Kidney capillary endothelial cell (primary cell): ENCODE data around the gene ANKRD55.
"Not testable (repeated sequence)": the region's sequence is repeated elsewhere in the genome, so short reads cannot be mapped to it uniquely, and the experiment has no call there.

ENCODE experiments used
- DNase-seq: peaks from one replicate; pipeline ENCODE4 v3.0.0-alpha.2; 2018; ENCODE audit warnings: low spot score

ANKRD55 gene

DNA sequence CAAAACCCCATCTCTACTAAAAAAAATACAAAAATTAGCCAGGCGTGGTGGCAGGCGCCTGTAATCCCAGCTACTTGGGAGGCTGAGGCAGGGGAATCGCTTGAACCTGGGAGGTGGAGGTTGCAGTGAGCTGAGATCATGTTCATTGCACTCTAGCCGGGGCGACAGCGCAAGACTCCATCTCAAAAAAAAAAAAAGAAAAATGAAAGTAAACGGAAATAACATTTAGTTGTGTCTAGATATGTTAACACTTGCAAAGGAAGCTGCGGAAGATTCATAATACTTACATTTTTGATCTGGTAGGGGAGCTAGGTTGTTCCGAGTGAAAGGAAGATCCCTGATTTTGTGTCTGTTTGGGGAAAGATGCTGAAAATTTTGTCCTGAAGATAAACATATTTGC is 130.9 kb downstream of the ANKRD55 start:
- DNase-seq = not testable (repeated sequence)

DNA sequence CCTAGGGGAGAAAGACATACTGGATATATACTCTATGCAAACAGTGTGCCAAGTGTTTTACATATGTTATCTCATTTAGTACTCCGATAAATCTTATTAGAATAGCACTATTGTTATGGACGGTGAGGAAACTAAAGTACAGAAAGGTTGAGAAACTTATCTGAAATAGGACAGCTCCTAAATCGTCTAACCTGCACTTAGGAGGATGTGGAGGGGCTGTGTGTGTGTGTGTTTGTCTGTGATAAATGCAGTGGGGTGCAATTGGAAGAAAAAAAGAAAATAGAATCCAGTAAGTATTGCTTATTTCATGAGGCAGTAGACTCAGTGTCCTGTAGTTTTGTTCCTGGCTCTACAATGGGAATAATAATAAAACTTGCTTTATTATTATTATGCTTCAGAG is 131.9 kb downstream of the ANKRD55 start:
- DNase-seq = no peak

DNA sequence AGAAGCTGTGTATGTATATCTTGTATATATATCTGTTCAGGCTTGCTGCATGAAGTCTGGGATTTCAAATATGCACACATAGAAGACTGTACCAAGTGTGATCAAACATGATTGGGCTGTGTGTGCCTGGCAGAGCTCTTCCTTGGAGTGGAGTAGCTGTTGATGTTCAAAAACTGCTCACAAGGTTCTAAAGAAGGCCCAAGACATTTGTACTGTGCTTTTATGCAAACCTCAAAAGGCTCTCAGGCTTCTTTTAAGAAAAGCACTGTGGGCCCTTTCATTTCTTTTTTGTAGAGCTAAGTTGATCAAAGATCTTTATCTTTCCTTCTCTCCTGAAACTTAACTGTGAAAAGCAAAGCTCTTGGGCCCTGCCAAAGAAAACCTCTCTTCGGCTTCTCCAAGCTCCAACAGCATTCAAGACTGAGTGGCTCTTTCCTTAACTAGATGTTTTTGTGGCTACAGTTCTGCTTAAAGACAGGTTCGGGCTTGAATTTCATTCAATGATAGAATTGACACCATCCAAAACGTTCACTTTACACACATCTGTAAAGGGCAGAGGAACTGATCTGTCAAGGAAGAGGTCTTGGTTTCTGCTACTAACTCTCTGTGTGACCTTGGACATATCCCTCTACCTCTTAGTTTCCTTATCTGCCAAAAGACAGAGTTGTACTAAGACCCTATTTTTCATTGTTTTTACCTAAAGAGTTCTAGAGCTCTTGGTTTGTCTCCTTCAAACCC is 132.5 kb downstream of the ANKRD55 start:
- no peak for DNase-seq

DNA sequence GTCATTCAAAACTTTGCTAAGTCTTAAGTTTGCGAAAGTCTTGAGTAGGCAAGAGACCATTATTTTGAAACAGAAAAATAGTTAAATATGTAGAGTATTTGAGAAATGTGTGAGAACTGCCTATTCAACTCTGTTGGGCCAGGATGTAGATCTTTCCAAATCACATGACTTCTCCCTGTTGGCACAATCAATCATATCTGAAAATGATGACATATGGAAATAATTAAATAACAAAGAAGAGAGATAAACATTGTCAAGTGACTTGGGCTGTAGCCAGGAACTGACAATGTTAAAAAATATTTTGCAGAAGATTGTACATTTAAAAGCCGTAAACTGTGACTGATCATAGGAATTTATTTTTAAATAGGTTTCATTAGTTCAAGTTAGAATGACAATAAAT is 133.8 kb downstream of the ANKRD55 start:
- no peak for DNase-seq

DNA sequence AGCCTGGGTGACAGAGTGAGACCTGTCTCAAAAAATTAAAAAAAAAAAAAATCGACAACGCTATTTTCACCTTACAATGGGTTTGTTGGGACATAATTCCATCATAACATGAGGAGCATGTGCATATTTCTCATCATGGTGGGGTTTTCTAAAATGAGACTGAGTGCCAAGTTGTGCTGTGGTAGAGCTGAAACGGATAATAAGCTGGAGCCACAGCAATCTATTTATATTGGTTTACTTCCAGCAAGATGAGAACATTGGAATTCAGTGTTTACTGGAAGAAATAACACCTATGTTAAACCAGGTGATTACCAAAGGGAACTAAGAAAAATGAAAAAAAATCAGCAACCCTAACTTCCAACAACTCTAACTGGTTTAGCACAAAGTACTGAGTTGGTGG is 136.1 kb downstream of the ANKRD55 start:
- DNase-seq = no peak

DNA sequence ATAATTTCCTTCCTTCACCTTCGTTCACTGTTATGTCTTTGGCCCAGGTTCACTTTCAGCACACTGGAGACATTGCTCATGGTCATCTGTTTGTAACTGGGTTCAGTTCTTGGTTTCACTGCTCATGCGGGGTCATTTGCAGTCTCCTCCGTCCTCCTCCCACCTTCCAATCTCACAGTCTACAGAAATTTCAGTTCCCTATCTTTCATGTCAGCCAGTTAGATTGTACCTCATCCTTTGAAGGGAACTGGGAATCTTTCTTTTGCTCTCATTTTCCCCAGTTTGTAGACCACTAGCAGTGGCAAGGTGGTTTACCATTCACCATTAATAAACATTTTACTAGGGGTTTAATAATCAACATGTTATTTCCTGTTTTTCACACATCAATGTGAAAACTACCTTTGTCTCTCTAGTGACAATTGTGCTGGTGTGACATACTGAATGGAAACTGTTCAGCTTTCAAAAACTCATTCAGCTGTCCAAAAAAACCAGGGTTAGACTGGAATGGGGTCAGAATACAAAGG is 137.5 kb downstream of the ANKRD55 start:
- no peak for DNase-seq

DNA sequence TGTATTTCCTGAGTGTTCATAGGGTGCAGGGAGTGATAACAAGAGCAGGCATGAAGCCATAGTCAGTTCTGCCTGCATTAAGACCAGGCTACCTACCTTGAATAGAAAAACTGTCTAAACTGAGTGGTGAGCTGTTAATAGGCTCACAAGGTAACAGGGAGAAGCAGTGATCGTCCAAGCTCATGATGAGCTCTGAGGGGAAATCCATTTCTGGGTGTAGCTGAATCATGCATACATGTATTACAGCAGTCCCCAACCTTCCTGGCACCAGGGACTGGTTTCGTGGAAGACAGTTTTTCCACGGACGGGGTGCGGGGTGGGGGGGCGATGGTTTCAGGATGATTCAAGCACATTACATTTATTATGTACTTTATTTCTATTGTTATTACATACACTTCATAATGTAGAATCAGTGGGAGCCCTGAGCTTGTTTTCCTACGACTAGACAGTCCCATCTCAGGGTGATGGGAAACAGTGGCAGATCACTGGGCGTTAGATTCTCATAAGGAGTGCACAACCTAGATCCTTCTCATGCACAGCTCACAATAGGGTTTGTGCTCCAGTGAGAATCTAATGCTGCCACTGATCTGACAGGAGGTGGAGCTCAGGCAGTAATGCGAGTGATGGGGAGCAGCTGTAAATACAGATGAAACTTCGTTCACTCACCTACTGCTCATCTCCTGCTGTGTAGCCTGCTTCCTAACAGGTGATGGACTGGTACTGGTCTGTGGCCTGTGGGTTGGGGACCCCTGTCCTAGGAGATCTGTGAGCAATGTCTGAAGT is 138.4 kb downstream of the ANKRD55 start:
- DNase-seq = no peak

DNA sequence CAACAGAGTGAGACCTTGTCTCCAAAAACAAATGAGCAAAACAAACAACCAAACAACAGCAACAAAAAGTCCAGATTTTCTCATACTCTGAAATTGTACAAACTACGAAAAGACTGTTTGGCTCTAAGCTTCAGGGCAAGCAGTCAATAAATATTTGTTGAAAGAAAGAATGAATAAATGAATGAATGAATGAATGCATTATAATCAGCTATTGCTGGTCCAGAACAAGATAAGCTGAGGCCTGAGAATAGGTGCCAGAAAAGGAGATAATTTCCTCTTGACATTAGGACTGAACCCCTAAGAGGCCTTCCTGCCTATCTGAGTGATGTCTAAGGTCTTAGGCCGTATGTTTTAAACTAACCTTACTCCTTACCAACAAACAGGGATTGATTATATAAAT is 139.2 kb downstream of the ANKRD55 start:
- no peak for DNase-seq

DNA sequence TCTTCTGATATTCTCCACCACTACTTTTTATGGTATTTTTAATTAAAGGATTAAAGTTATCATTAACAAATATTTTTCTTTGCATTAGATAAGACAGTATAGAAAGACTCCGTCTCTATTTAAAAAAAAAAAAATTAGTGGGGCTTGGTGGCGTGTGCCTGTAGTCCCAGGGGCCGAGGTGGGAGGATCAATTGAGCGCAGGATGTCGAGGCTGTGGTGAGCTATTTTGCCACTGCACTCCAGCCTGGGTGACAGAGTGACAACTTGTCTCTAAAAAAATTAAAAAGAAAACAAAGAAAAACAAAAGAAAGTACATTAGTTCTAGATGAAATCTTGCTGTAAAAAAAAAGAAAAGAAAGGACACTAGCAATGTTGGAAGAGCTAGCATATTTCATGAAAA is 141.0 kb downstream of the ANKRD55 start:
- DNase-seq = no peak

DNA sequence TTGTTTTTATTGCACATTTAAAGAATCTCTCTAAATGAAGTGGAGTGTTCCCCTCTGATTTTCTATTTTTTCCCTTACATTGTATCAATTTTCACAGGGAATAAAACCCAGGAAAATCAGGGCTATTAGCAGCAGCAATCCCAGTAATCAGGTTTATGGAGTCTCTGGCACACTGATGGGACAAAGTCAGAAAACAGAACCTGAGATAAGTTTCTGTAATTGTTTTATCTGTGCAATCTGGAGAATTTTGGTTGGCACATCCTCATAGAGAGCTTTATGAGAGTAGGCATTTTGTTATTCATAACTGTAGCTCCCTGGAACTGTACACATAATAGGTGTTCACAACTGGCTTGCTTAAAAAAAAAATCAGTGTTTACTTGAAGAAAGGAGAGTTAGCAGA is 141.5 kb downstream of the ANKRD55 start:
- no peak for DNase-seq

DNA sequence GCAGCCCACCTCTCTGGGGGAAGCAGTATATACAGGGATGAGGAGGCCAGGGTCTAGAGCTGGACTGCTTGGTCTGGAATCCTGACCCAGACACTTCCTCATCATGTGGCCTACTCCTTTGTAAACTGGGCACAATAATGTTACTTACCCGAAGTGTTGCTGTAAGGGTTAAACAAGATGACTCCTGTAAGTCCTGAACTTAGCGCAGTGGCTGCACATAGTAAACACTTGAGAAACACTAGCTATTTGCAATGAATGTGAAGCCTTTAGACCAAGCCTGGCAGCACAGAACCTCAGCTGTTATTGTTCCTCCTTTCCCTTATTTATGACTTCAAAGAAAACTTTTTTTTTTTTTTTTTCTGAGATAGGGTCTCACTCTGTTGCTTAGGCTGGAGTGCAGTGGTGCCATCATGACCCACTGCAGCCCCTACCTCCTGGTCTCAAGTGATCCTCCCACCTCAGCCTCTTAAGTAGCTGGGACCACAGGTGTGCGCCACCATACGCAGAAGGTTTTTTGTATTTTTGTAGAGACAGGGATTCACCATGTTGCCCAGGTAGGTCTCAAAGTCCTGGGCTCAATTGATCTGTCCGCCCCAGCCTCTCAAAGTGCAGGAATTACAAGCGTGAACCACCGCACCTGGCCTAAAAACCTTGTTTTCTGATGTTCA is 142.2 kb downstream of the ANKRD55 start:
- DNase-seq = no peak

DNA sequence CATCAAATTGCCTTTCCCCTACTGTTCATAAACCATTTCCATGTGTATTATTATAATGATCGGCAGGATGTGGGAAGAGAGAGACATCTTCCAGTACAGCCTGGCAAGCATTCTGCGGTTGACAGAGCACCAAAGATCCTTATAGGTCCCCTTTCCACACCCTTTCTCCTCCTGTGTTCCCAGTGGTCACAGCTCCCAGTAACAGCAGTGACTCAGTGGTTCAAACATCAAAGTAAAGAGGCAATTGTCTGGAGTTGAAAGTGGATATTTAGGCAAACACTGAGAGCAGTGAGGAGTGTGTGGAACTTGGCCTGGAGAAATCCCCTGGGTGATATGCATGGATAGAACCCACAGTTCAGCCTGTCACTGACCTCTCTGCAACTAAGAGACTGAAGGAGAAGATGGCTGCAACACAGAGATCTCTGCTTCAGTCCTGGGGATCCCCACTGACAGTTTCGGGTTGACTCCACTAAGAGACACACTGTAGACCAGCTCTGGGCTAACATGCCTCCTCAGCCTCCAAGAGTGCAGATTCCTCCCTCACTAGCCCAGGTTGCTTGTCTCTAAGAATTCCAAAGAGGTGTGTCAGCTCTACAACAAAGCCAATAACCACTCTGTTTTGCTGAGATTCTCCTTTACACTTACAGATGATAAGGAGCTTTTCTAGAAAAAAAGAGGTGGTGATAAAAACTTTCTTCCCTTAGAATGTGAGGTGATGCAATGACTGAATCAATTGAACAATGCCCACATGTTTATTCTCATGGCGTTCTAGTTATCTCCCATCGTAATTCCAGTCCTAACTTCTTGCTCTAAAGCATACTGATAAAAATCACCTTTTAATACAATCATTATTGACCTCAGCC is 143.9 kb downstream of the ANKRD55 start:
- no peak for DNase-seq

DNA sequence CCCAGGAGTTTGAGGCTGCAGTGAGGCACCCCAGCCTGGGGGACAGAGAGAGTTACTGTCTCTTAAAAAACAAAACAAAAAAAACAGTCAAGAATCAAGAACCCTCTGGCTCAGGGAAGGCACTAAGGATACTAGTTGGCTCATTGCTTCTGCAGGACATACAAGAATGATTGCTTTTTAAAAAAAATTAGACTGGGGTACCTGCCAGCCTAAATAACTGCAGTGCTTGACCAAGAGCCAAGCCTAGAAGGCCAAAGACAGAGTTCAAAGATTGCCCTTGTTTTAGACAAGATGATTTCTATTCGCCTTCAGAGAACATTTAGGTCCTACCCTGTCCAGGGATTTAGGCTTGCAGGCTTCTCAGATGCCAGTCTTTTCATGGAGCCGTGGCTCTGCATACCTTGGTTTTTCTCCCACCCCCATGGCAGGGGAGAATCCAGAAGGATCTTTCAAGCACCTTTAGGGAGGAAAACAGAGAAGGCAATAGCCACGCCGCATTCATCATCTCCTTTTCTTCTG is 144.6 kb downstream of the ANKRD55 start:
- DNase-seq = no peak

DNA sequence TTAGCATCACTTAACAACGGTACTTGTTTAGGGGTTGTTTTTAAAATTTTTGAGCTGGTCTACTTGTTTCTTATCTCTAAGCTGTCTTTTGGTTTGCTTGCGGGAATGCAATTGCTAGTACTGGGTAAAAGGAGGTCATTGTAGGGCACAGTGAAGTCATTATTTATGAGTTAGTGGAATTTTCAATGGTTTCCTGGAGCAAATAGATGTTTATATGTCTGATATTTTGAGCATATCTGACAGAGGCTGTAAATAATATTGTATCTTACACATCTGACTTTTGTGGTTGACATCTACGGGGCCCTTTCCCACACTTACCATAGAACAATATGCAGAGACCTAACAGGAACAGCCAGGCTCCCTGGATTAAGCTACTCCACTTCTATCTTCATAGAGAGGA is 147.9 kb downstream of the ANKRD55 start:
- no peak for DNase-seq

DNA sequence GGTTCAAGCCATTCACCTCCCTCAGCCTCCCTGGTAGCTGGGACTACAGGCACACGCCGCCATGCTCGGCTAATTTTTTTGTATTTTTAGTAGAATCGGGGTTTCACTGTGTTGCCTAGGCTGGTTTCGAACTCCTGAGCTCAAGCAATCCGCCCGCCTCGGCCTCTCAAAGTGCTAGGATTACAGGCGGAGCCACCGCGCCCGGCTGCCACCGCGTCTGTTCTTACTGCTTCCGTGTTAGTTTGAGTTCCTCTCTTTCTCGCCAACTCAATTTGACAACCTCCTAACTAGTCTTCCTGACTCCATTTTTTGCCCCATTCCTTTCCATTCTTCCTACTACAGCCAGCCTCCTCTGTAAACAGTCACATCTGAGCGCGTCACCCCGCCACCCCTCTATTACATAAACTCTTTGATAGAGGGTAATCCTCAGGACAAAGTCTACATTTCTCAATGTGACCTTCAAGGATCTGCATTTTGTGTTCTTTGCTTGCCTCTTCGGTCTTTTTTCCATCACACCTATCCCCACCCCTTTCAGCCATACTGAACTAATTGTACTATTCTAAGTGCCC is 149.8 kb downstream of the ANKRD55 start:
- DNase-seq = no peak

DNA sequence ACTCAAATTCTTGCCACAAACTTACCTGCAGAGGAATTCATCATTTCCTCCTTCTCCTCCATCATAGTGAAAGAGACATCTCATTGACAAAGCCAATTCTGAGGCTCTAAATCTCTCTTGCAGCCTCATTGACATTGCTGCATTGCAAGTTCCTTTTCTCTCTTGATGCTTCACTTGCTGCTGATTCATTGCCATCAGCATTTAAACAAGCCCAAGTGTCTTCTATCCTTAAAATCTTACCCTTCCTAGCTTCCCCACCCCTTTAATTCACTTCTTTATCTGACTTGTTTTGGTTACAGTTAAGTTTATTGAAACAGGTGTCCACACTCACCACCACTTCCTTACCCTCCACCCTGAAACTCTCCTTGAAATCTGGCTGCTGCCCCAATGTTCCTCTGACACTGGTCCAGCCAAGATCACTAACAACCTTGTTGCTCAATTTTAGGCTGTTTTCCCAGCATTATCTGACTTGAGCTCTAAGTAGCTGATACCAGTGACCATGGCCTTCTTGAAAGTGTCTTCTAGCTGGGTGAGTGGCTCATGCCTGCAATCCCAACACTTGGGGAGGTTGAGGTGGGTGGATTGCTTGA is 152.0 kb downstream of the ANKRD55 start:
- DNase-seq = not testable (repeated sequence)

DNA sequence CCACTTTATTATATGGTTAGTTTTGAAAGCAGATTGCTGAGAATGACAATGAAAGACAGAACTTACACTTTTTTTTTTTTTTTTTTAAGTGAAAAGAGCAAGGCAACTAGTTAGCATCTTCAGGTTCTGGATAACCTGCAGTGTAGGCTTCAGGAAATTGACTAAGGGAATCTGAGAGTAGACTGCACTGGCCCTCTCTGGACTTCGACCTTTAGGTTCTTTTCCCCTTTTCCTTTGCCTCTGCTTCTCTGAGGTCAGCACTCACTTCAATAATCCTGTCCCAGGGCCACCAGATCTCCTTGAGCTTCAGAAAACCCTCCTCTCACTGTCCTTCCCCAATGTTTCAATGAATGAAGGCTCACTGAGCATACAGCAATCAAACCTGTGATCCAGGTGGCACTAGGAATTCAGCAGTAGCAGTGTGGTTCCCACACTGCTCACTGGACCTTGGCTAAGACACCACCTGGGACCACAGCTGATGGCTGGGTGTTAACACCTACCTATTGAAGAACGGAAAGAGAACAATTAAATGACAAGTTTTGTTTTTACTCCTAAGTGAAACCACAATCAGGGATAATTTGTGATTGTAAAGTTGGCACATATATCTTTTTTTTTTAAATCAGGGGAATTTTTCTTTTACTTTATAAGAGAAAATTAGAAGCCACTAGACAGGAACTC is 152.6 kb downstream of the ANKRD55 start:
- no peak for DNase-seq

DNA sequence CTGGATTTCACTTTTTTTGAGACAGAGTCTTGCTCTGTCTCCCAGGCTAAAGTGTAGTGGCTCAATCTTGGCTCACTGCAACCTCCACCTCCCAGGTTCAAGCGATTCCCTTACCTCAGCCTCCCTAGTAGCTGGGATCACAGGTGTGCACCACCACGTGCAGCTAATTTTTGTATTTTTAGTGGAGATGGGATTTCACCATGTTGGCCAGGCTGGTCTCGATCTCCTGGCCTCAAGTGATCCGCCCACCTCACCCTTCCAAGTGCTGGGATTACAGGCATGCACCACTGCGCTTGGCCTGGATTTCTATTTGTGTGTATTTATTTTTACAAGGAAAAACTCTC is 154.0 kb downstream of the ANKRD55 start:
- not testable (repeated sequence) for DNase-seq

DNA sequence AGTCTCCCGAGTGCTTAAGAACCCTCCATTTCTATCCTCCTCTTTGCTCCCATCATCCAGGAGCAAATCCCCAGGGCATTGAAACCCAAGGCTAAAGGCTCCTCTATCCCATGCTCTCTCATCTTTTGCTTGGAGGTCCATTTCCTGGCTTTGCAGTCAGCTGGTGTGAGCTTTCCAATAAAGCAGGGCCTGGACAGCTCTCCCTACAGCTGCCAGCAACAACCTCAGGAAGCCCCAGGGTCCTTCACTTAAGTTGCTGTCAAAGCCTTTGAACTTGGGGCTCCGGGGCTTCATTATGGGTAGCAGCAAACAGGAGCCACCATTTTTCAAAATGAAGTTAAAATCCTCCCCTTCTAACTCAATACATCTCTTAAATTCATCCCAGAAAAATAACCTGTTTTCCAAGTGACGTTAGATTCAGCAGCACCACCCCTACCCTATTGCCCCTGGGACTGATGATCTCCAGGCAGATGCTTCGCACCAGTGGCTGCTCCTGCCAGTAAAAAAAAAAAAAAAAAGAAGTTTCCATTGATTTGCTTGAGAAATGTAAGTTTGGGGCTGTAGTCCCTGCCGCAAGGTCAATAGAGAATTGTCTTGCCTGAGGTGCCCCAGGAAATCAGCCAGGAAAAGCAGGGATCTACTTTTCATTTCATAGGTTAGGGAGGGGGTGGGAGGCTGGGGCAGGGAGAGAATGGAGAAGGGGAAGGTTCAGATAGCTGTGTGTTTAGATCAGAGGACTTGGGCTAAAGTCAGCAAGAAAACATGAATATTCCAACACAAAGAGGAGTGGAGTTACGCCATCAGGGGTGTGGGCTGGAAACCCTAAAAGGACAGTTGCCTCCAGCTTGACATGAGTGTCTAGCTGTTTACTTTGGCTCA is 154.6 kb downstream of the ANKRD55 start:
- DNase-seq = no peak
